ENCODE measurements around the gene RHBDF1. TPM values are rescaled to one million over a fixed set of nuclear protein-coding genes. Genes with fewer than 3 reads are reported as not detected.

RHBDF1 gene
- polyA plus RNA-seq, 1 donor from 2014 or later: 0.21 TPM

DNA sequence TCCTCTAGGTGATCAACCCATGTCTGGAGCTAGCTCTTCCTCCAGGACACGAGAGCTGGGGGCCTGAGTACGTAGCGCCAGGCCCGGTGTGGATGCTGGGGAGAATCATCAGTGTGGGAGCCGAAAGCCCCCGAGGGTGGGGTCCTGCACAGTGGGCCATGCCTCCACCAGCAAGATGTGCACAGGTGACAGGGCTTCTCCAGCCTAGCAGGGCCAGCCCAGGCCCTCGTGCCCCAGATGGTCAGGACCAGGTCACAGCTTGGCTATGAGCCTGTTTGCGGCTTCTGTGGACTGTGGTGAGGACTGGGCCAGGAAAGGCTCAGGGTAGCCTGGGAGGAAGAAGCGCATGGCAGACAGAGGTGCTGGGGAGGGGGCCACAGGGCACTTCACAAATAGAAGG is 13.4 kb upstream of the RHBDF1 start:
- no peaks in the 10 kb centered on the region for H4K20me1 ChIP-seq (ENCODE audit: insufficient read depth)
- H2AFZ ChIP-seq (ENCODE audit: low read depth, low read length): no peak overlapping the region
- peaks cover 7% of the 10 kb centered on the region for H3K36me3 ChIP-seq (ENCODE audit: insufficient read depth, low read length)
- H3F3A ChIP-seq (ENCODE audit: insufficient read depth, low read length, poor library complexity, severe bottlenecking): no peaks in the 10 kb centered on the region
- no peak overlapping the region for H3K4me2 ChIP-seq (ENCODE audit: low read length)
- no peak overlapping the region for H3K9ac ChIP-seq (ENCODE audit: low read length)
- H3K27me3 ChIP-seq (ENCODE audit: insufficient read depth, low read depth, low read length): no peaks in the 10 kb centered on the region
- H3K79me2 ChIP-seq (replicated peaks; ENCODE audit: insufficient read depth, low read length): no peaks in the 10 kb centered on the region
- no peak overlapping the region for H3K4me3 ChIP-seq (ENCODE audit: low read length)
- TF ChIP-seq TAF1 (IDR thresholded peaks at IDR 0.05; ENCODE audit: low read depth): no peak
- TF ChIP-seq, protein P1, sequence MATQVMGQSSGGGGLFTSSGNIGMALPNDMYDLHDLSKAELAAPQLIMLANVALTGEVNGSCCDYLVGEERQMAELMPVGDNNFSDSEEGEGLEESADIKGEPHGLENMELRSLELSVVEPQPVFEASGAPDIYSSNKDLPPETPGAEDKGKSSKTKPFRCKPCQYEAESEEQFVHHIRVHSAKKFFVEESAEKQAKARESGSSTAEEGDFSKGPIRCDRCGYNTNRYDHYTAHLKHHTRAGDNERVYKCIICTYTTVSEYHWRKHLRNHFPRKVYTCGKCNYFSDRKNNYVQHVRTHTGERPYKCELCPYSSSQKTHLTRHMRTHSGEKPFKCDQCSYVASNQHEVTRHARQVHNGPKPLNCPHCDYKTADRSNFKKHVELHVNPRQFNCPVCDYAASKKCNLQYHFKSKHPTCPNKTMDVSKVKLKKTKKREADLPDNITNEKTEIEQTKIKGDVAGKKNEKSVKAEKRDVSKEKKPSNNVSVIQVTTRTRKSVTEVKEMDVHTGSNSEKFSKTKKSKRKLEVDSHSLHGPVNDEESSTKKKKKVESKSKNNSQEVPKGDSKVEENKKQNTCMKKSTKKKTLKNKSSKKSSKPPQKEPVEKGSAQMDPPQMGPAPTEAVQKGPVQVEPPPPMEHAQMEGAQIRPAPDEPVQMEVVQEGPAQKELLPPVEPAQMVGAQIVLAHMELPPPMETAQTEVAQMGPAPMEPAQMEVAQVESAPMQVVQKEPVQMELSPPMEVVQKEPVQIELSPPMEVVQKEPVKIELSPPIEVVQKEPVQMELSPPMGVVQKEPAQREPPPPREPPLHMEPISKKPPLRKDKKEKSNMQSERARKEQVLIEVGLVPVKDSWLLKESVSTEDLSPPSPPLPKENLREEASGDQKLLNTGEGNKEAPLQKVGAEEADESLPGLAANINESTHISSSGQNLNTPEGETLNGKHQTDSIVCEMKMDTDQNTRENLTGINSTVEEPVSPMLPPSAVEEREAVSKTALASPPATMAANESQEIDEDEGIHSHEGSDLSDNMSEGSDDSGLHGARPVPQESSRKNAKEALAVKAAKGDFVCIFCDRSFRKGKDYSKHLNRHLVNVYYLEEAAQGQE (IDR thresholded peaks at IDR 0.05; ENCODE audit: borderline replicate concordance): no peak
- no peak overlapping the region for H3K27ac ChIP-seq (ENCODE audit: low read length)
- no peaks in the 10 kb centered on the region for H3K9me2 ChIP-seq (ENCODE audit: insufficient read depth, low read length)
- no peaks in the 10 kb centered on the region for H3K9me3 ChIP-seq (ENCODE audit: low read length)

DNA sequence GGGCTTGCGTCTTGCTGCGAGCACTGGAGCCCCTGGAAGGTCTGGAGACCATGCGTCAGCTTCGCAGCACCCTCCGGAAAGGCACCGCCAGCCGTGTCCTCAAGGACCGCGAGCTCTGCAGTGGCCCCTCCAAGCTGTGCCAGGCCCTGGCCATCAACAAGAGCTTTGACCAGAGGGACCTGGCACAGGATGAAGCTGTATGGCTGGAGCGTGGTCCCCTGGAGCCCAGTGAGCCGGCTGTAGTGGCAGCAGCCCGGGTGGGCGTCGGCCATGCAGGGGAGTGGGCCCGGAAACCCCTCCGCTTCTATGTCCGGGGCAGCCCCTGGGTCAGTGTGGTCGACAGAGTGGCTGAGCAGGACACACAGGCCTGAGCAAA is 13.0 kb upstream of the RHBDF1 start:
- H3K27ac ChIP-seq (ENCODE audit: low read length): no peak overlapping the region
- no peak overlapping the region for H3K4me3 ChIP-seq (ENCODE audit: low read length)
- no peaks in the 10 kb centered on the region for H3K9me2 ChIP-seq (ENCODE audit: insufficient read depth, low read length)
- no peaks in the 10 kb centered on the region for H3K79me2 ChIP-seq (replicated peaks; ENCODE audit: insufficient read depth, low read length)
- H3K9me3 ChIP-seq (ENCODE audit: low read length): no peaks in the 10 kb centered on the region
- H2AFZ ChIP-seq (ENCODE audit: low read depth, low read length): no peak overlapping the region
- H3K4me2 ChIP-seq (ENCODE audit: low read length): no peak overlapping the region
- H4K20me1 ChIP-seq (ENCODE audit: insufficient read depth): no peaks in the 10 kb centered on the region
- no peaks in the 10 kb centered on the region for H3K27me3 ChIP-seq (ENCODE audit: insufficient read depth, low read depth, low read length)
- no peaks in the 10 kb centered on the region for H3F3A ChIP-seq (ENCODE audit: insufficient read depth, low read length, poor library complexity, severe bottlenecking)
- peaks cover 7% of the 10 kb centered on the region for H3K36me3 ChIP-seq (ENCODE audit: insufficient read depth, low read length)
- H3K9ac ChIP-seq (ENCODE audit: low read length): no peak overlapping the region
- TF ChIP-seq, protein P1 (IDR thresholded peaks at IDR 0.05; ENCODE audit: borderline replicate concordance): no peak
- TF ChIP-seq EZH2 (IDR thresholded peaks at IDR 0.05; ENCODE audit: borderline replicate concordance, insufficient read depth, low read length, poor library complexity, severe bottlenecking): no peak

DNA sequence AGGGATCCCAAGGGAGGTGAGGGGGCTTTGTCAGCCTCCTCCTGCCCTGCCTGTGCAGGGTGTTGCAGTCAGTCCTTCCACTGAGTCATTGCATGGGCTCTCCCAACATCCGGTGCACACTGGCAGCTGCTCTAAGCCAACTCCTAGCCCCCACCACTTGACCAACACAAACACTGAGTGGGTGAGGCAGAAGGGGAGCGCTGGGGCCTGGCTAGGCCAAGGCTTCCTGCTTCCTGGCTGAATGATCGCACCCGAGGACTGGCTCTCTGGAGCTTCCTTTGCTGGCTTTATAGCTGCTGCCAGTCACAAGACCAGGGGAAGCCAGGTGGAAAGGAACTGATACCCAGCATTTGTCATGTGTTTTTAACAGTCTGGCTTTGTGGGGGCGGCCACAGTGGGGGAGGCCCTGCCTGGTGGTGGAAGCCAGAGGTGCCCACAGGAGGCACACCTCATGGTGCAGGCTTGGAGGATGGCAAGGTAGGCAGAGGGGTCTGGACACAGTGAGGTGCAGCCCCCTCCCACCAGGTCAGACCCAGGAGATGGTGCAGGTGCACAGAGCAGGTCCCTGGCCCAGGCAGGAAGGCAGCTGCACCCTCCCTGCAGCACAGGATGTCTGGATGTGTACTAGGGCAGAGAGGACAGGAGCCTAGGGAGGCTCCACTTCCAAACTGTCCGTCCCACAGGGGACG is 12.4 kb upstream of the RHBDF1 start:
- H4K20me1 ChIP-seq (ENCODE audit: insufficient read depth): no peaks in the 10 kb centered on the region
- H3F3A ChIP-seq (ENCODE audit: insufficient read depth, low read length, poor library complexity, severe bottlenecking): no peaks in the 10 kb centered on the region
- no peaks in the 10 kb centered on the region for H3K27me3 ChIP-seq (ENCODE audit: insufficient read depth, low read depth, low read length)
- H3K4me2 ChIP-seq (ENCODE audit: low read length): no peak overlapping the region
- H3K79me2 ChIP-seq (replicated peaks; ENCODE audit: insufficient read depth, low read length): no peaks in the 10 kb centered on the region
- no peak overlapping the region for H3K27ac ChIP-seq (ENCODE audit: low read length)
- H2AFZ ChIP-seq (ENCODE audit: low read depth, low read length): no peak overlapping the region
- H3K36me3 ChIP-seq (ENCODE audit: insufficient read depth, low read length): peaks cover 7% of the 10 kb centered on the region
- TF ChIP-seq SMC3 (conservative IDR thresholded peaks at IDR 0.05; ENCODE audit: poor library complexity): no peak
- TF ChIP-seq EP300 (conservative IDR thresholded peaks at IDR 0.05; ENCODE audit: poor library complexity, severe bottlenecking): no peak
- no peak for TF ChIP-seq TAF1 (IDR thresholded peaks at IDR 0.05; ENCODE audit: low read depth)
- no peak for TF ChIP-seq RAD21 (conservative IDR thresholded peaks at IDR 0.05)
- no peak for TF ChIP-seq POLR2AphosphoS5 (IDR thresholded peaks at IDR 0.05)
- TF ChIP-seq, protein P2, sequence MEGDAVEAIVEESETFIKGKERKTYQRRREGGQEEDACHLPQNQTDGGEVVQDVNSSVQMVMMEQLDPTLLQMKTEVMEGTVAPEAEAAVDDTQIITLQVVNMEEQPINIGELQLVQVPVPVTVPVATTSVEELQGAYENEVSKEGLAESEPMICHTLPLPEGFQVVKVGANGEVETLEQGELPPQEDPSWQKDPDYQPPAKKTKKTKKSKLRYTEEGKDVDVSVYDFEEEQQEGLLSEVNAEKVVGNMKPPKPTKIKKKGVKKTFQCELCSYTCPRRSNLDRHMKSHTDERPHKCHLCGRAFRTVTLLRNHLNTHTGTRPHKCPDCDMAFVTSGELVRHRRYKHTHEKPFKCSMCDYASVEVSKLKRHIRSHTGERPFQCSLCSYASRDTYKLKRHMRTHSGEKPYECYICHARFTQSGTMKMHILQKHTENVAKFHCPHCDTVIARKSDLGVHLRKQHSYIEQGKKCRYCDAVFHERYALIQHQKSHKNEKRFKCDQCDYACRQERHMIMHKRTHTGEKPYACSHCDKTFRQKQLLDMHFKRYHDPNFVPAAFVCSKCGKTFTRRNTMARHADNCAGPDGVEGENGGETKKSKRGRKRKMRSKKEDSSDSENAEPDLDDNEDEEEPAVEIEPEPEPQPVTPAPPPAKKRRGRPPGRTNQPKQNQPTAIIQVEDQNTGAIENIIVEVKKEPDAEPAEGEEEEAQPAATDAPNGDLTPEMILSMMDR (IDR thresholded peaks at IDR 0.05; ENCODE audit: poor library complexity, severe bottlenecking): no peak
- TF ChIP-seq MXI1 (conservative IDR thresholded peaks at IDR 0.05; ENCODE audit: poor library complexity, severe bottlenecking): no peak
- TF ChIP-seq, protein P1 (IDR thresholded peaks at IDR 0.05; ENCODE audit: borderline replicate concordance): no peak
- TF ChIP-seq EZH2 (IDR thresholded peaks at IDR 0.05; ENCODE audit: borderline replicate concordance, insufficient read depth, low read length, poor library complexity, severe bottlenecking): no peak
- no peaks in the 10 kb centered on the region for H3K9me3 ChIP-seq (ENCODE audit: low read length)
- H3K9ac ChIP-seq (ENCODE audit: low read length): no peak overlapping the region
- H3K4me3 ChIP-seq (ENCODE audit: low read length): no peak overlapping the region
- H3K9me2 ChIP-seq (ENCODE audit: insufficient read depth, low read length): no peaks in the 10 kb centered on the region
